ENCODE data around the gene ZNF416.

Gene ZNF416

DNA sequence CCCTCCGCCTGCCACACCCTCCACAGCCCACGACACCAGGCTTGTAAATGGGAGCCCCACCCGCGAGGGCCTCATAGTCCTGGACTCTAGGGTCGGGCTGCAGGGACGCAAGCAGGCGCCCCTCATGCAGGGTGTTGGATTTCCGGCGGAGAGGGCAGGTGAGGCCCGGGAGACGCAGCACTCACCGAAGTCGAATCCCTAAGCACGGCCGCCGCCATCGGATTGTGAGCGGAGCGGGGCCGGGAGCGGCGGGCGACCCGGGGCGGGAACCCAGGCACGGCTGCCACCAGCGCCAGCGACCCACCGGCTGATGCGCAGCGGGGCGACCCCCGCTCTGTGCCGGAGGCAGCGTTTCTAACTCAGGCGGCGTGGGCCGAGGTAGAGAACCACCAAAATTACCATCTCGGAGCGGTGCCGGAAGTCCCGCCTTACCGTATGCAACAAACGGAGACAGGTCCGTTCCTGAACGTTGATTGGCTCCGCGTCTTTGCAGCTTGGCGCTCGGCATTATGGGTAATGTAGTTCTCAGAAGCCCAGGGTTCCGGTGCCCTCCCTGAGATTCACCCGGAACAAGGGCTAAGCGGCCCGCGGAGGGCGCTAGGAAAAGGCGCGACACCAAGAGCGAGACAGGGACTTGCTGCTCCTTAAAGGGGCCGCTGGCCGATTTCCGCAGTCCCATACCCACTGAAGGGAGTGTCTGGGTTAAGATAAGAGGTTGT lies at the start of gene ZNF416:
Gene ZNF416, minus strand, starts transcription at position 425 of the 719 bp plus-strand sequence. Its CDS starts 207 bp downstream, at position 218.
- DNase-seq (ENCODE audit: low read depth in 2 of 2): peak; percentile 95 to 96

DNA sequence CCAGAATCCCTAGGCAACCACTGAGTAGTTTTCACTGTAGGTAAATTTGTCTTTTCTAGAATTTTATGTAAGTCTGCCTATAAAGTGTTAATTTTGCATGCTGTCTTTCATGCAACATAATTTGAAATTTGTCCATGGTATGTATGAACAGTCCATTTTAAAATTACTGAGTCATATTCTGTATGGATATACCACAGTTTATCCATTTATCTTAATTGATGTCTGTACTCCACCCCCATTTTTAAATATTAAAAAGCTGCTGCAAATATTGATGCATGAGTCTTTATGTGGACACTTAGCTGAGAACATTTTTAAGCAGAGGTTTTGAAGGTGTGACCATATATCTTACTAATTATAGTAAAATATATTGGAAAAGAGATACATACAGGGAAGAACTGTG lies 44.4 kb upstream of the ZNF416 start:
- DNase-seq (ENCODE audit: low read depth in 2 of 2): no peak

DNA sequence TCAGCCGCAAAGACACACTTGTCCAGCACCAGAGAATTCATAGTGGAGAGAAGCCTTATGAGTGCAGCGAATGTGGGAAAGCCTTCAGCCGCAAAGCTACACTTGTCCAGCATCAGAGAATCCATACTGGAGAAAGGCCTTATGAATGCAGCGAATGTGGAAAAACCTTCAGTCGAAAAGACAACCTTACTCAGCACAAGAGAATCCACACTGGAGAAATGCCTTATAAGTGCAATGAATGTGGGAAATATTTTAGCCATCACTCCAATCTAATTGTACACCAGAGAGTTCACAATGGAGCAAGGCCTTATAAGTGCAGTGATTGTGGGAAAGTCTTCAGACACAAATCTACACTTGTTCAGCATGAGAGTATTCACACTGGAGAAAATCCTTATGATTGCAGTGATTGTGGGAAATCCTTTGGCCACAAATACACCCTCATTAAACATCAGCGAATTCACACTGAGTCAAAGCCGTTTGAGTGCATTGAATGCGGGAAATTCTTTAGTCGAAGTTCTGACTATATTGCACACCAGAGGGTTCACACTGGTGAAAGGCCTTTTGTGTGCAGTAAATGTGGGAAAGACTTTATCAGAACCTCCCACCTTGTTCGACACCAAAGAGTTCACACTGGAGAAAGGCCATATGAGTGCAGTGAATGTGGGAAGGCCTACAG lies 42.1 kb upstream of the ZNF416 start:
- DNase-seq (ENCODE audit: low read depth in 2 of 2): no peak

DNA sequence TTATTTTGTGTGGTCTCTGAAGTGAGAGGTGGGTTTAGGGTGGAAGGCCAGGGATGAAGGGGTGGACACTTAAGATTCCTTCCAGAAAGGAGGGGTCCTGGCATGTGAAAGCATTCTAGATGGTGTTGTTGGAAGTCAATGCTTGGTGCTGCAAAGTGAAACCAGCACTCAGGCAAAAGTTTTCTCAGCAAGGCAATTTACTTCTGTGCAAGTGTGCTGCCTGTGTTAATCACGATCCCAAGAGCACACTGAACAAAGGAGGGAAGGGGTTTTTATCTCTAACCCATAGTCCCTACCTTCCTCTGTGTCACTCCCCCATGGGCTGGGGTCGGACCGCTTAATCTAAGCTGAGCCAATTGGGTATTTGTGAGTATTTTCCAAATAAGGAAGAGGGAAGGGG lies 36.6 kb upstream of the ZNF416 start:
- DNase-seq (ENCODE audit: low read depth in 2 of 2): no peak

DNA sequence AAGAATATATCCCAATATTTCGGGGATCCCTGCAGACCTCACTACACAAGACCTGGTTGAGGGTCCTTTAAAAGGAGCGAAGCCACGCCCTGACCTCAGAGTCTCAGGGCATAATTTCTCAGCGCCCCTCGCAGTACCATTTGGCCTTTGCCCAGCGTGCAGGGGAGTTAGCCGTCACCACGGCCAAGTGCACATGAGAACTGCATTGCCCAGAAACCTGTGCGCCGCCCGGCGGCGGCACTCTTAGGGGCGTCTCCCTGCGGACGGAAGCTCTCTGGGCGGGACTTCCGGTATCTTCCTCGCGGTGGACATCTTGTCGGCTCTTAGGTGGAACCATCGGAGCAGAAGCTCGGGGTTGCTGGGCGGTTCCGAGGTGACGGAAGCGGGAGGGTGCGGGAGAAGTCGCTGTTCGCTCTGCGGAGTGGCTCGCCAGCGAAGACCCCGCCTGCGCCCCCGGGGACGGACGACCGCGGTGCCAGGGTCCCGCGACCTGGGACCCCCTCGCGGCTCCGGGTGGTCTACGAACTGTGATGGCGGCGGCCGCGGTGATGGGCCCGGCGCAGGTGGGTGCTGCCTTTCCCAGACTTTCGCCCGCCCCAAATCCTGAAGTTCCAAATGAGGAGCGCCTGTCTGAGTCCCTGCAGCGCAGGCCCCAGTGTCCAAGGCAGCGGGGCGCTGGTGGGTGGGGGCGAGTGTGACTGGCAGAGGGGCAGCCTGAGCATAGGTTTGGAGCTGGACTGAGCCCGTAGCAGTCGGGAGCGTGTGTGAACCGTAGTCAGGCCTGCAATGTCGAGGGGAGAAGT lies 35.4 kb upstream of the ZNF416 start, which contains the start of gene ZNF134:
Gene ZNF134, plus strand, starts transcription at position 302 of the 803 bp plus-strand sequence. CDS start 5,227 bp downstream, outside the sequence.
- DNase-seq (ENCODE audit: low read depth in 2 of 2): peak; percentile 56 to 68

DNA sequence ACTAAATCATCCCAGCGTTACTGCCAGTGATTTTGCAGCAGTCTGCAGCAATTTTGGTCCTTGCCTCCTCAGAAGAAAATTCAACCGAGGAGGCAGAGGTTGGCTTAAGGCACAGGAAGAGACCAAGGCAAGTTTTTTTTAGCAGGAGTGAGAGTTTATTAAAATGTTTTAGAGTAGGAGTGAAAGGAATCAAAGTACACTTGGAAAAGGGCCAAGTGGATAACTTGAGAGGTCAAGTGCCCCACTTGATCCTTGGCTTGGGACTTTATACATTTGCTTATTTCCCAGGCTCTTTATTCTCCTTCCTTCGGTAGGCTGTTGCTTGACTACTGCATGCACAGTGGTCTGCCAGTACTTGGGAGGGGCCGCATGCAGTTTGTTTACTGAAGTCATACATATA lies 32.4 kb upstream of the ZNF416 start:
- no peak for DNase-seq (ENCODE audit: low read depth in 2 of 2)

DNA sequence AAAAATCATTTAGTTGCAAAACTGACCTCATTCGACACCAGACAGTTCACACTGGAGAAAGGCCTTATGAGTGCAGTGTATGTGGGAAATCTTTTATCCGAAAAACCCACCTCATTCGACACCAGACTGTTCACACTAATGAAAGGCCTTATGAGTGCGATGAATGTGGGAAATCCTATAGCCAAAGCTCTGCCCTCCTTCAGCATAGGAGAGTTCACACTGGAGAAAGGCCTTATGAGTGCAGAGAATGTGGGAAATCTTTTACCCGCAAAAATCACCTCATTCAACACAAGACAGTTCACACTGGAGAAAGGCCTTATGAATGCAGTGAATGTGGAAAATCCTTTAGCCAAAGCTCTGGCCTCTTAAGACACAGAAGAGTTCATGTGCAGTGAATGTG lies 28.2 kb upstream of the ZNF416 start:
- no peak for DNase-seq (ENCODE audit: low read depth in 2 of 2)

DNA sequence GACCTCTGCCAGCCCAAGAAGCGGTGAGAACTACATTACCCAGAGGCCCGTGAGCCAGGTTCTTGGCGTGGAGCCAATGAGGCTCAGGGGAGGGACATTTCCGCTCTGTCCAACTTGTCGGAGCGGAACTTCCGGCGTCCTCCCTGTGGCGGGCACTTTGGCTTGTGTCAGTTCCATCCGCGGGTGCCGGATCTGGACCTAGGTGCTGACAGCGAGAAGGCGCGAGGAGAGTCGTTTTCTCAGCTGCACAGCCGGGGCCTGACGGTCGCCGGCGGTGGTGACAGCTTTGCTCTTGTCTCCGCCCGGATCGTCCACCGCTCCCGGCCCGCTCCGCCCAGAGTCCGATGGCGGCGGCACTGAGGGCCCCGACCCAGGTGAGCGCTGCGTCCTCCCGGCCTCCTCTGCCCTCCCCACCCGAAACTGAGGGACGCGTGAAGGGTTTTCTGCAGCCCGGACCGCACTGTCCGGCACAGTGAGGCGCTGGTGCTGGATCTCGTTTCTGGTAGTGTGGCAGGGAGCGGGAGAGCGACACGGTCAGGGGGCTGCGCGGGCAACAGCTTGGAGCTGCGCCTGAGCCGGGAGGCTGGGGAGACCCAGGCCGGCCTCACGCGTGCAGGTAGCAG lies 21.2 kb upstream of the ZNF416 start, which contains the start of gene ZNF530:
Gene ZNF530, plus strand, starts transcription at position 125 of the 623 bp plus-strand sequence. CDS start 4,461 bp downstream, outside the sequence.
- peak; percentile 76 to 79 for DNase-seq (ENCODE audit: low read depth in 2 of 2)

DNA sequence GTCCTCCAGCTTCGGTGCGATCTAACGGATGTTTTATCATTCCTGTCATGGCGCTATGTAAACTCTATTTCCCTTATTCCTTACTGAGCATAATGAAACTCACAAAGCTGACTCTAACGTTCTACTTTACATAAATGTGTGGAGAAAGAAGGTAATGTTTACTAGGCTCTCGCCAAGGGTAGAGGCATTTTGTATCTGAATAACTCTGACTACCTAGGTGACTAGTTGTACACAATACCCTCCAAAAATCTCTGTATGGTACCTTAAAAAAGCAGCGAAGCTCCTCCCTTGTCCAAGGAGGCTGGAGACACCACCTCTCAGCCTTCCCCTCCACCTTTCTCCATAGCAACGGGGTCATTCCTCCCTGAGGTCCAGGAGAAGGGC lies 20.7 kb upstream of the ZNF416 start:
- DNase-seq (ENCODE audit: low read depth in 2 of 2): no peak

DNA sequence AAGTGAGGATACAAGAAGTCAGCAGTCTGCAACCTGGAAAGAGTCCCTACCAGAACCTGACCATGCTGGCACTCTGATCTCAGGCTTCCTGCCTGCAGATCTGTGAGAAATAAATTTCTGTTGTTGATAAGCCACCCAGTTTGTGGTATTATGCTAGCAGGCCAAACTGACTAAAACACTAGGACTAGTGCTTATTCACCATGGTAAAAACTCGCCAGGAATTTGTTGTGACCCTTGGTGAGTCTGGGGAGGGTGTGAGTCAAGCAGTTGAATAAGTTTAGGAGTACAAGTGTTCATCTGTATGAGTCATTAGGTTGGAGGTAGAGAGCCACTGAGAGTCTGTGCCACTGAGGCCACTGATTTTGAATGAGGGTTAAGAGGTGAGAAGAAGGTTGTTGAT lies 8.8 kb upstream of the ZNF416 start:
- no peak for DNase-seq (ENCODE audit: low read depth in 2 of 2)

DNA sequence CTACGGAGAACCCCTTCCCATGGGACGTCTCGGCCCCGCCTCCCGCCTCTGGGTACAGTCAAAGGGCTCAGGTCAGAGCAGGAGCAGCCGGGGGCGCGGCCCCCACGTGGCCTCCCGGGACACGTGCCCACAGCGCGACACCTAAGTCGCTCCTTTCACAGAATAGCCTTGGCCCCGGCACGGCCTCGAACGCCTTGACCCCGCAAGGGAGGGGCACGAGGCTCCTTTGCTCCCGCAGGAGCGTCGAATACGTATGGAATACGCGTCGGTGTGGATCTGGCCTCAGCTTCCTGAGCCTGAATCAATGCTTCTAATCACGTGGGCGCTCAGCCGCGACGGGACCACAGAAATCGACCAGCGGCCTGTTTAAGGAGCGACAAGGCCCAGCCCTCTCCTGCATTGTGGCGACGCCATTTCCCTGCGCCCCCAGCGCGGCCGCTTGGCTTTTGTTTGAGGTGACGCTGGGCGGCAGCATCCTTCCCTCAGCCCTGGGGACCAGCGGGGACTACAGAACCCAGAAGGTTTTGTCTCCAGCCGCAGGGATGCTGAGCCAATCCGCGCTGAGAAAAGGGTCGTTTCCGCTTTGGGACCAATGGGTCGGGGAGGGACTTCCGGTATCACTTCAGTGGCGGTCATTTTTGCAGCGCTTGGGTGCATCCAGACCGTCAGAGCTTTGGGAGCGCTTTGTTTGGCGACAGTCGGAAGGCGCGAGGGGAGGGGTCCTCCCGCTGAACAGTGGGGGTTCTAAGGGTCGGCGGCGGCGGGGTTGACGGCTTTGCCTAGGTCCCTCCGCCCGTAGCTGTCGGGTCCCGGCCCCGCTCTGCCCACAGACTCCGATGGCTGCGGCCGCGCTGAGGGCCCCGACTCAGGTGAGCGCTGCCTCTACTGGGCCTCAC lies 5.1 kb upstream of the ZNF416 start, which contains the start of gene ZIK1:
Gene ZIK1, plus strand, starts transcription at position 625 of the 896 bp plus-strand sequence. Its CDS starts 212 bp downstream, at position 837.
- peak; percentile 80 to 85 for DNase-seq (ENCODE audit: low read depth in 2 of 2)

DNA sequence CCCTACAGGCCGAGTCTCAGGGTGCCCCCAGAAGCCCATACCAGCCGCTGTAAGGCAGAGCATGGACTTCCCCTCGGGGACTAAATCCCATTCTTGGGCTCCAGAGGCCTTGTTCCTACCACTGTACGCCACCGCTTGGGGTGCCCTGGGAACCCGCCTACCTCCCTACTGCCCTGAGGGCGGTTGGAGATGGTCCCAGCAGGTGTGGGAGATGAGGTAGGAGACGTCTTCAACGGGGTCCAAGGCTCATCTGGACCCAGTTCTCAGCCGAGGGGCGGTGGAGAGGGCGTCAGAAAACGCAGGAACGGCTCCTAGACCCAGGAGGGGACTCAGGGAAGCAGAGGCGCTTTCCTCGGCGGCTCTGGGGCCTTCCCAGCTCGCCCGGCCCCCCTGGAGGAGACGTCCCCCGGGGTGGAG lies 4.4 kb upstream of the ZNF416 start:
- DNase-seq (ENCODE audit: low read depth in 2 of 2): no peak

DNA sequence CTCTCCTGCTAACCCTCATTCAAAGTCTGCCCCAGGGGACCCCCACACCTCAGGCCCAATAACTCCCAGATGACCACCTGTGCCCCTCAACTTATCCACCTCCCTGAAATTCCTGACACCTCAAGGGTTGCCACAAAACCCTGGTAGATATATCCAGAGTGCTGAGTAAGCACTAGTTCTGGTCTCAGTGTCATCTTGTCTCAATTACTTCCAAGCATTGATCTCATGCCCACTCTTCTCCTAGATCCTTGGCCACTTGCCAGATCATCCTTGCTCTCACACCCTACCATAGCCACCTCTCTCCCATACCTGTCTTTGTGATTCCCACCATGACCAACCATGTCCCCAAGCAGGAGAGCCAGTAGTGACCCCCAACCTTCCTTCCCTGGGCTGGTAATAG lies 2.0 kb downstream of the ZNF416 start:
- DNase-seq (ENCODE audit: low read depth in 2 of 2): no peak

DNA sequence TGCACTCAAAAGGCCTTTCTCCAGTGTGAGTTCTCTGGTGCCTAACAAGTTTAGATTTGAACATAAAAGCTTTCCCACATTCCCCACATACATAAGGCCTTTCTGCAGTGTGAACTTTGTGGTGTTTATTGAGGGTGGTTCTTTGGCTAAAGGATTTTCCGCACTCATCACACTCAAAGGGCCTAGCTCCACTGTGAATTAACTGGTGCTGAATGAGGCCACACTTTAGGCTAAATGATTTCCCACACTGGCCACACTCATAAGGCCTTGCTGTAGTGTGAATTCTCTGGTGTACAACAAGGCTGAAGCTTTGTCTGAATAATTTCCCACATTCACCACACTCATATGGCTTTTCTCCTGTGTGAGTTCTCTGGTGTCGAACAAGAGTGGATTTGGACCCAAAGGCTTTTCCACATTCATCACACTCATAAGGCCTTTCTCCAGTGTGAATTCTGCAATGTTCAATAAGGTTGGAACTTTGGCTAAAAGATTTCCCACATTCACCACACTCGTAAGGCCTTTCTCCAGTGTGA lies 6.2 kb downstream of the ZNF416 start:
- no peak for DNase-seq (ENCODE audit: low read depth in 2 of 2)

DNA sequence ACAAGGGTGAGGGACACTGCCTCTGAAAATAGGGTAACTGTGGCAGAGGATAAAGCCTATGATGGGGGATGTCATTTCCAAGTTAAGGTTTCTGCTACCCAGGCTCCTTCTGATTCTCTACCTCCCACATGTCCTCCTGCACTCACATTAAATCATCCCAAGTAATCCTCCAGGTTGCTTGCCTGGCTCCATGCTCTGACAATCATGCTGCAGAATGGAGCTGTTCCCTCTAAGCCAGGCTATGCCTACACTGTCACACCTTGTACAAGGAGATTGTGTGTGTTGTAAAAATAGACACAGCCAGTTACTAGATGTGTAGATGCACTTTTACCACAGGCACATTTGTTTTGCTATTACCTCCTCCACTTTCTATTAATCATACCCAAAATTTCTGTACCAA lies 8.0 kb downstream of the ZNF416 start:
- DNase-seq (ENCODE audit: low read depth in 2 of 2): no peak

DNA sequence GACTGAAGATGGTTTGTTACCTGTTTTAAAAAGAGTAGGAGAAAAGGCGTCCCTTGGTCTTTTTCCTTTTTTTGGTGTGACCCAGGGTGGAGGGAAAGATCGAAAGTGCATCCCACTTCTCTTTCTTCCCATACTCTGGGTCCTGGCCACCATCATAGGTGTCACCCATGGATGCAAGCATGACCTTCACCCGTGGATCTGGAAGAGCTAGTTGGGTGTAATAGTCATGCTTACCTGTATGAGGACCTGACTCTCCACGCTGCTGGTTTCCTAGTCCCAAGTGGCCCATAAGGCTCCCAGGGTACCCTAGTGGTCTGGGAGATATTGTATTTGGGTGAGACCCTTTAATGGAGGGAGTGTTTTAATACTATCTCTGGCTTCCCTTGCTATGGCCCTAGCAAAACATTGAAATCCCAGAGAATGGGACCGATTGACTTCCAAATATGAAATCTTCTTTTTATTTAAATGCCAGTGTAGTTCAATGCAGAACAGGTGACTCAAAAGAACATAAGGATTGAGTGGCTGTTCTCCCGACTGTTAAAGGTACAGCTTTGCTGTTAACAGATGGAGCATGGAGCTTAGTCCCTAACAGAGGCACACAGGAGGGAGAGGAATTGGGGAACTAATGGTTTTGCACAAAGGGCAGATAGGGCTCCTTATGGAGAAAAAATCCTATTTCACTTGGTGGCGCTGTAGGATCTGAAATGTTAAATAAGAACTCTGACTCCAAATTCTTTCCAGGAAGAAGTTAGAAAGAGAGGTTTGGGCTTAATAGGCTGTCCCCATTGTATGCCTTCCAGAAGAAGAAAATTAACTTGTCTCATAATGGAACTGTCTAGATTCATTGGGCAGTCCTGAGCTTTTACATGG lies 12.1 kb downstream of the ZNF416 start:
- no peak for DNase-seq (ENCODE audit: low read depth in 2 of 2)

DNA sequence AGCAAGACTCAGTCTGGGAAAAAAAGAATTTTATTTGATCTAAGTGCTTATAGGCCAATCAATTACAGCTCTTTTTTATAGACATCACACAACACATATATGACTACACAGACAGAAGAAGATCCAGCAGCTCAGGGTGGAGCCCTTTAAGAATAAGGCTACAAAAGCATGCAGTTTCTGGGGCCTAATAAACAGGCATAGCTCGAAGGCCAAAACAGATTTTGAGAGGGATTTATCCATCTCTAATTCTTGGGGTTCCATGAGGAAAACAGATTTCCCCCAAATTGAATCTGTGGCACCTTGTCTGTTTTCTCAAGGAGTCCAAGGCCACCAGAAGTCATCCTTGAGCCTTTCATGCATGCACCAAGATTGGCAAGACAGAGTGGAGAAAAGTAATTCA lies 15.2 kb downstream of the ZNF416 start:
- DNase-seq (ENCODE audit: low read depth in 2 of 2): no peak

DNA sequence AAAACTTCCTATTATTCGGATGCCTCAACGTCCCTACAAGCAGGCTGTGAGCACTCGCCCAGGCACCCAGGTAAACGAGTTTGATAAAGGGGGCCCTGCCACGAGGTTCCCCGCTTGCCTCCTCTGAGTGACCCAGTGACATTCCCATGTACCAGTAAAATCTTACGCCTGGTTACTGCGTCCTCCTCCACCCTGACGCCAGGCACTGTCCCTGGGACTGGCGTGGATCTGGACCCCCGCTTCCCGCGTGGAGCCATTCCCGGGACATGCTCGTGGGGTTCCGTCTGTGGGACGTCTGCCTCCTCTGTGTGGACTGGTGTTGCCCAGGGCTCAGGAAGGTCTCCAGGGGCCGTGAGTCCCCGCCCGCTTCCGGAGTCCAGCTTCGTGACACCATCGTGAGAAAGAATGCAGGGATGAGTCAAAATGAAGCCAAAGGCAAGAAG lies 18.6 kb downstream of the ZNF416 start:
- DNase-seq (ENCODE audit: low read depth in 2 of 2): peak in 1 of 2 experiments; percentile 8

DNA sequence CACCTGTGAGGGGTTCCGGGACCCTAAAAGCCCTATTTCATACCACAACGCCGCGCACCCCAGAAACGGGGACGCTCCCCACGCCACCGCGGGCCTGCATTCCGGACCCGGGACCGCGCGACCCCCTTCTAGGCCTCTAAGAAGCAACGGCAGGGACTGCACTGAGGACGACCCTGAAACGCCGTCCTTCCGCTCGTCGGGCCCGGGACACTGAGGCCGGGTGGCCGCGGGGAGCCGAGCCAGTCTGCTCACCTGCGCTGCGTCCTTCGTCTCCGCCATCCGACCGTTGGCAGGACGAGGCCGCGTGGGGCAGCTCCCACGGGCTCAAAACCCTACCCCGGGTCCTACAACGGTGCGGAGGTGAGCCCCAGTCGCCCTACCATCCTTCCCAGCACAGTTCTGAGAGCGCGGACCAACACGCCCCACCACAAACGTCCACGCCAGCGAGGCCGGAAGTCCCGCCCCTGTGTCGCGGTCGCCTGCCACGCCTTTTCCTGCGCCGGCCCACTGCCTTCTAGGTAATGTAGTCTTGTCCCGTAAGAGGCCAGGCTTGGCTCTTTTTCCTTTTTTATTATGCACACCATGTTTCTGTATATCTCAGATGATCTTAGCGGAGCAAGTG lies 19.2 kb downstream of the ZNF416 start, which contains the start of gene ZNF550:
Gene ZNF550, minus strand, starts transcription at position 460 of the 622 bp plus-strand sequence. Its CDS starts 181 bp downstream, at position 279.
- DNase-seq (ENCODE audit: low read depth in 2 of 2): peak; percentile 45 to 47

Data from fibroblast of skin of left biceps (primary cell).